Lower lobe of right lung (tissue), 2 donors: ENCODE measurements around the gene NOTCH4. TPM values are rescaled to one million over a fixed set of nuclear protein-coding genes. Genes with fewer than 3 reads are reported as not detected.
"Not testable (repeated sequence)": the region's sequence is repeated elsewhere in the genome, so short reads cannot be mapped to it uniquely, and the experiment has no call there.

ENCODE experiments used
- ATAC-seq, 2 donors: fragments of 200-7000 bp; cut with Tn5 transposase; one replicate each; pipeline ENCODE4 v1.9.1; 2020 to 2022; ENCODE audit warnings: mild to moderate bottlenecking in 2 of 2, moderate library complexity in 2 of 2
- DNase-seq: peaks from one replicate; pipeline ENCODE4 v3.0.0-alpha.2; 2020
- H3K27ac ChIP-seq: fragments of 200-600 bp; one replicate; pipeline ENCODE4 v1.8.0; 2022
- H3K27me3 ChIP-seq: fragments of 200-600 bp; one replicate; pipeline ENCODE4 v1.8.0; 2022; ENCODE audit warnings: low read depth
- H3K36me3 ChIP-seq: fragments of 200-600 bp; one replicate; pipeline ENCODE4 v1.8.0; 2022; ENCODE audit warnings: mild to moderate bottlenecking
- H3K4me1 ChIP-seq: fragments of 200-600 bp; one replicate; pipeline ENCODE4 v1.8.0; 2022
- H3K4me3 ChIP-seq: fragments of 200-600 bp; one replicate; pipeline ENCODE4 v1.8.0; 2022; ENCODE audit warnings: mild to moderate bottlenecking
- H3K9me3 ChIP-seq: fragments of 200-600 bp; one replicate; pipeline ENCODE4 v1.8.0; 2022
- intact Hi-C: fragments of 100-400 bp; cut with DNase I; formaldehyde crosslinking; loops from one replicate; pipeline ENCODE4 v1.11.0; 2022
- long read RNA-seq: library from polyadenylated mRNA; unstranded; transcript quantifications from one replicate; pipeline ENCODE4 v2.0.0, GENCODE V29; 2021
- total RNA-seq: library from RNA; stranded (reverse); fragmentation: NEBNext Ultra II Directional; extraction: Animal tissue kit (Norgen Biotek cat#: 25700); gene quantifications from one replicate; pipeline ENCODE4 v1.2.1, GENCODE V29; 2021
- TF ChIP-seq, protein P1 (sequence below): fragments of 200-600 bp; IDR thresholded peaks from one replicate; pipeline ENCODE4 v1.8.0; 2022; ENCODE audit warnings: antibody characterized with exemption, mild to moderate bottlenecking
- donor health status: DM: no; HTN: yes; CAD: no; lungs with severe emphysema.

Gene NOTCH4
- 63.6 TPM for total RNA-seq
- long read RNA-seq, transcript NOTCH4-203 (11 exons, 3,075 nt), result major isoform, 10 of 113 reads
- long read RNA-seq, partial matches to known transcripts, result 69 of 113 reads
- long read RNA-seq, other reads (novel, unspliced or antisense), result 34 of 113 reads

DNA sequence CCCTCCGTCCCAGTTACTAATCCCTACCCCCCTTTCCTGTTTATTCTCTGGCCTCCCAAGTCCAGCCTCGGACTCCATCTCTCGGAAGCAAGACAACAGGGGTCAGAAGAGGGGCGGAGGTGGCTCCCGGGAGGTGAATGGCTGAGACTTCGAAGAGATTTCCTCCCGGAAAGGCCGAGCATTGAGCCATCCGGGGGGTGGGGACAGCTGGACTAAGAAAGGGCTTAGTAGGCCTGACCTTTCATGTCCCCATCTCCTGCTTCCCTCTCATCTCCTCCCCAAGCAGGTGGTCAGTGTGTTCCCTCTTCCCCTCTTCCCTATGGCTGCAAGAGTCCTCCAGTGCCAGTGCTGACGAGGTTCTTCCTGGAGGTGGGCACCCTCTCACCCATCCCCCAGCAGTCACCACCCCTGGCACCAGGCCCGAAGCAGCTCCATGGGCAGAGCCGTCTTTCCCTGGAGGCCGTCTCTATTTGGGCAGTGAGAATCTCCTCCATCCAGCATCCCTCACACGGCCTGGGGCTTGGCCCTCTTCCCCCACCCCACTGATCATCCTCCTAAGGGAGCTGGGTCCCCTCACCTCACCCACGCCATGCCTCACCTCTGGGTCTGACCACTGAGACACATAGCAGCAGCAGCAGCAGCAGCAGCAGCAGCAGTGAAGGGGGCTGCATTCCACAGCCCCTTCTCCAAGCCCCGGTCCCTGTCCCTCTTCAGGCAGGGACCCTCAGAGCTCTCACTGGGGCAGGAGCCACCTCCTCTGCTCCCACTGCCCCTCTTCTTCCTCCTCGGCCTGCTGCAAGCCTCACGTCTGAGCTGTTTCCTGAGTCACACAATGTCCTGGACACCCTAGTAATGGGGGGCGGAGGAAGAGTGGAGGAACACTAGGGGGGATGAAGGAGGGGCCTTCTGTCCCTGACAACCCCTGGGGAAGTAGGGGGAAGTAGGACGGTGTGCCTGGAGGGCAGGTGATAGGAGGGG, at the start of gene NOTCH4:
Gene NOTCH4, minus strand, starts transcription at position 810 of the 978 bp plus-strand sequence. Its CDS starts 139 bp downstream, at position 671.
- peaks cover 3% of the 10 kb centered on the region for H3K4me1 ChIP-seq
- no peaks in the 10 kb centered on the region for H3K9me3 ChIP-seq
- peak within 1 kb of the TSS; percentile 68 for H3K27ac ChIP-seq
- intact Hi-C loops, result no loop called here
- DNase-seq (no peak), ATAC-seq (peak; percentile 25 to 62)
- no peaks in the 10 kb centered on the region for H3K27me3 ChIP-seq
- peak within 1 kb of the TSS; percentile 49 for H3K4me3 ChIP-seq
- TF ChIP-seq, protein P1, sequence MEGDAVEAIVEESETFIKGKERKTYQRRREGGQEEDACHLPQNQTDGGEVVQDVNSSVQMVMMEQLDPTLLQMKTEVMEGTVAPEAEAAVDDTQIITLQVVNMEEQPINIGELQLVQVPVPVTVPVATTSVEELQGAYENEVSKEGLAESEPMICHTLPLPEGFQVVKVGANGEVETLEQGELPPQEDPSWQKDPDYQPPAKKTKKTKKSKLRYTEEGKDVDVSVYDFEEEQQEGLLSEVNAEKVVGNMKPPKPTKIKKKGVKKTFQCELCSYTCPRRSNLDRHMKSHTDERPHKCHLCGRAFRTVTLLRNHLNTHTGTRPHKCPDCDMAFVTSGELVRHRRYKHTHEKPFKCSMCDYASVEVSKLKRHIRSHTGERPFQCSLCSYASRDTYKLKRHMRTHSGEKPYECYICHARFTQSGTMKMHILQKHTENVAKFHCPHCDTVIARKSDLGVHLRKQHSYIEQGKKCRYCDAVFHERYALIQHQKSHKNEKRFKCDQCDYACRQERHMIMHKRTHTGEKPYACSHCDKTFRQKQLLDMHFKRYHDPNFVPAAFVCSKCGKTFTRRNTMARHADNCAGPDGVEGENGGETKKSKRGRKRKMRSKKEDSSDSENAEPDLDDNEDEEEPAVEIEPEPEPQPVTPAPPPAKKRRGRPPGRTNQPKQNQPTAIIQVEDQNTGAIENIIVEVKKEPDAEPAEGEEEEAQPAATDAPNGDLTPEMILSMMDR, result no peak
- H3K36me3 ChIP-seq, result peaks cover 10% of the 10 kb centered on the region

DNA sequence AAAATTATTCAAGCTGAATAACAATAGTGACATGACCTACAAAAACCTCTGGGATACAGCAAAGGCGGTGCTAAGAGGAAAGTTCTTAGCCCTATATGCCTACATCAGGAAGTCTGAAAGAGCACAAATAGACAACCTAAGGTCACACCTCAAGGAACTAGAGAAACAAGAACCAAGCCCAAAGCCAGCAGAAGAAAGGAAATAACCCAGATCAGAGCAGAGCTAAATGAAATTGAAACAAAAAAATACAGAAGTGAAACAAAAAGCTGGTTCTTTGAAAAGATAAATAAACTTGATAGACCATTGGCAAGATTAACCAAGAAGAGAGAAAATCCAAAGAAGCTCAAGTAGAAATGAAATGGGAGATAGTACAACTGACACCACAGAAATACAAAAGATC, 47.6 kb upstream of the NOTCH4 start:
- Histone ChIP-seq H3K4me1 (no peaks in the 10 kb centered on the region), H3K9me3 (no peaks in the 10 kb centered on the region), H3K36me3 (no peaks in the 10 kb centered on the region), H3K27me3 (no peaks in the 10 kb centered on the region), H3K27ac (no peak overlapping the region), H3K4me3 (no peak overlapping the region)
- DNase-seq (no peak), ATAC-seq (no peak)
- intact Hi-C loops, result no loop called here
- TF ChIP-seq, protein P1, result no peak

DNA sequence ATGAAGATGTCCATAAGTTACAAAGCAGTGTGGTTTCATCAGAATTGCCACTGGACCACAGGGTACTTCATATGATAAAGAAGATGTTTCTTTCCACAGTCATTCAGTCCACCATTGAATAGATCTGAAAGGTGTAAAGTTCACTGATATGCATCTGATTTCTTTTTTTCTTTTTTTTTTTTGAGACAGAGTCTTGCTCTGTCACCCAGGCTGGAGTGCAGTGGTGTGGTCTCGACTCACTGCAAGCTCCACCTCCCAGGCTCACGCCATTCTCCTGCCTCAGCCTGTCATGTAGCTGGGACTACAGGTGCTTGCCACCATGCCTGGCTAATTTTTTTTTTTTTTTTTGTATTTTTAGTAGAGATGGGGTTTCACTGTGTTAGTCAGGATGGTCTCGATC, 44.6 kb upstream of the NOTCH4 start:
- H3K36me3 ChIP-seq, H3K4me1 ChIP-seq, H3K4me3 ChIP-seq, ATAC-seq, H3K9me3 ChIP-seq, intact Hi-C loops, H3K27ac ChIP-seq, DNase-seq, H3K27me3 ChIP-seq: not testable (repeated sequence)

DNA sequence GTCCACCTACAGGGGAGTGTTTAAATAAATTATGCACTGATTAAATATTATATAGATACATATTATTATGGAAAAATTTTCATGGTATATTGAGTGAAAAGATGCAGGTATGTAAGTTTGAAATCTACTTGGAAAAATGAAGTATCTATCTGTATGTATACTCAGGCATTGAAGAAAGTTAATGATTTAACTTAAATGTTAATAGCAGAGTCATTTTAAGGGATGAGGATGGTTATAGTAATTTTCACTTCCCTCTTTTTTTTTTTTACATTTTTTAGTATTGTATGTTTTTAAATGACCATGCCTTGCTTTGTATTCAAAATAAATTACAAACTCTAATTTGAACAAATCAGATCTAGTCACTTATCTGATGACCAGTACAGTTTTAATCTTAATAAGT, 43.2 kb upstream of the NOTCH4 start:
- ATAC-seq, result no peak
- DNase-seq, result no peak
- H3K9me3 ChIP-seq, result no peaks in the 10 kb centered on the region
- no peaks in the 10 kb centered on the region for H3K27me3 ChIP-seq
- TF ChIP-seq, protein P1, result no peak
- no peaks in the 10 kb centered on the region for H3K36me3 ChIP-seq
- H3K27ac ChIP-seq, result no peak overlapping the region
- H3K4me1 ChIP-seq, result no peaks in the 10 kb centered on the region
- no peak overlapping the region for H3K4me3 ChIP-seq
- intact Hi-C loops, result no loop called here

DNA sequence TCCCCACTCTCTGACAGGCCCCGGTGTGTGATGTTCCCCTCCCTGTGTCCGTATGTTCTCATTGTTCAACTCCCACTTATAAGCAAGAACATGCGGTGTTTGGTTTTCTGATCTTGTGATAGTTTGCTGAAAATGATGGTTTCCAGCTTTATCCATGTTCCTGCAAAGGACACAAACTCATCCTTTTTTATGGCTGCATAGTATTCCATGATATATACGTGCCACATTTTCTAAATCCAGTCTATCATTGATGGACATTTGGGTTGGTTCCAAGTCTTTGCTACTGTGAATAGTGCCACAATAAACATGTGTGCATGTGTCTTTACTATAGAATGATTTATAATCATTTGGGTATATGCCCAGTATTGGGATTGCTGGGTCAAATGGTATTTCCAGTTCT, 33.4 kb upstream of the NOTCH4 start:
- intact Hi-C loops, DNase-seq, ATAC-seq, H3K36me3 ChIP-seq, H3K9me3 ChIP-seq, H3K27me3 ChIP-seq, H3K4me1 ChIP-seq, H3K4me3 ChIP-seq, H3K27ac ChIP-seq: not testable (repeated sequence)

DNA sequence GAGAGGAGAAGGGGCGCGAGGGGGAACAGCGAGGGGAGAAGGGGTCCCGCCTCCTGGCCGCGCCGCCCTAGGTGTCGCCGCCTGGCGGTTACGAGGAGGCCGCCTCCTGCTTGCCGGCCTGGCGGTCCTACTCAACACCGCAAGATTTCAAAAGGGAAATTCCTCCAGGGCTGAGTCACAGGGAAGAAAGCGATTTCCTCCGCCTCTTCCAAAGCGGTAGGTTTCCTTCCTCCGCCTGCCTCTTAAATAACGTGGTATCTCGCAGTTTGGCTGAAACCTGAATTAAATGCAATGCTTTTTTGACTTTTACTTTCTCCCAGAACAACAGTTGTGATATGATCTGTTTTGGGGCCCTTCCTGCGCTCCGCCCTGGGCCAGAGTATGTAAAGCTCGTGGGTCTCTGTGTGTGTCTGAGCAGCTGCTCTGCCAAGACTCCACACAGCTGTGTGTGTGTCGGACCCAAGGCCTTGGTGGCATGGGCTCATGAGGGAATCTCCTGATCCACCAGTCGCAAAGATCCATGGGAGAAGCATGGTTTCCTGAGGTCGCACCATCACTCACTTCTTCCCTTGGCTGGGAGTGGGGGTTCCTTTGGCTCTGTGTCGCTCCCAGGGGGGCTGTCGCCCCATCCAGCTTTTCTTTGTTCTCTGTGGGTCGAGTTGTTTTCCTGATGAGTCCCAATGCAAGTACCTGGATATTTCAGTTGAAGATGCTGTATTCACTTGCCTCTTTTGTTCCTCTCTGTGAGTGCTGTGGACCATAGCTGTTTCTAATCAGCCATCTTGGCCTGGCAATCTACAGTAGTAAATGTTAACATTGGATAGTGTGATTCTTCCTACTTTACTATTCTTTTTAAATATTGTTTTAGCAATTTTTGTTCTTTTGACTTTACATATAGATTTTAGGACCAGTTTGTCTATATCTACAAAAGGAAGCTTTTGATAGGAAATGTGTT, 31.6 kb upstream of the NOTCH4 start:
- intact Hi-C loops, result no loop called here
- TF ChIP-seq, protein P1, result peak; percentile 74
- peak; percentile 68 for DNase-seq

More for the DNA sequence above, 31.6 kb upstream of the NOTCH4 start:
- Histone ChIP-seq H3K4me1 (peaks cover 5% of the 10 kb centered on the region), H3K27me3 (no peaks in the 10 kb centered on the region), H3K36me3 (no peaks in the 10 kb centered on the region), H3K9me3 (no peaks in the 10 kb centered on the region), H3K27ac (peak overlapping the region; percentile 84), H3K4me3 (peak overlapping the region; percentile 45)
- peak; percentile 97 to 100 for ATAC-seq
